Measurements from ENCODE around the gene SDR39U1. TPM values are rescaled to one million over a fixed set of nuclear protein-coding genes. Genes with fewer than 3 reads are reported as not detected.

The SDR39U1 gene
- total RNA-seq, 2 experiments from 2014 or later: 40.9 to 47.8 TPM

- CTCF ChIA-PET: interaction anchor here (1.0 to 2.2 kb wide), 7 partner anchors 10 to 62 kb away, joined by 3 to 9 read pairs (median 3); no protein-coding TSS in a partner anchor
- Mint-ChIP-seq H3K27ac (no peak overlapping the region), H3K9me3 (ENCODE audit: low read depth) (no peaks in the 10 kb centered on the region), H3K36me3 (ENCODE audit: low read depth) (no peaks in the 10 kb centered on the region), H3K4me1 (peaks cover 4% of the 10 kb centered on the region), H3K27me3 (peaks cover 9% of the 10 kb centered on the region), H3K4me3 (no peak overlapping the region)
- intact Hi-C loops (cut with DNase I, micrococcal nuclease): no loop called here
- DNase-seq (no peak), ATAC-seq (no peak)
- POLR2A ChIA-PET: no interaction called here
These were observed 46.7 kb downstream of the SDR39U1 start for GRCh38 chr14:24395609-24396582.

GRCh38 chr14:24394275-24394674 lies 48.3 kb downstream of the SDR39U1 start:
- CTCF ChIA-PET: interaction anchor here (0.6 to 1.2 kb wide), 2 partner anchors 34 to 37 kb away, joined by 3 read pairs; no protein-coding TSS in a partner anchor
- Mint-ChIP-seq H3K9me3 (ENCODE audit: low read depth) (no peaks in the 10 kb centered on the region), H3K36me3 (ENCODE audit: low read depth) (no peaks in the 10 kb centered on the region), H3K27ac (no peak overlapping the region), H3K4me1 (no peaks in the 10 kb centered on the region), H3K27me3 (peaks cover 7% of the 10 kb centered on the region), H3K4me3 (no peak overlapping the region)
- POLR2A ChIA-PET: no interaction called here
- intact Hi-C loops (cut with DNase I, micrococcal nuclease): no loop called here
- no peak for DNase-seq
- ATAC-seq: no peak

- Mint-ChIP-seq H3K27ac (no peak overlapping the region), H3K9me3 (ENCODE audit: low read depth) (no peaks in the 10 kb centered on the region), H3K4me3 (no peak overlapping the region), H3K27me3 (peaks cover 10% of the 10 kb centered on the region), H3K4me1 (no peaks in the 10 kb centered on the region), H3K36me3 (ENCODE audit: low read depth) (no peaks in the 10 kb centered on the region)
- ChIA-PET CTCF (no interaction called here), POLR2A (no interaction called here)
- intact Hi-C loops (cut with DNase I, micrococcal nuclease): no loop called here
- ATAC-seq: no peak
- no peak for DNase-seq
These were observed 50.1 kb downstream of the SDR39U1 start for GRCh38 chr14:24392325-24393091.

- DNase-seq: no peak
- Mint-ChIP-seq H3K27ac (no peak overlapping the region), H3K36me3 (ENCODE audit: low read depth) (no peaks in the 10 kb centered on the region), H3K4me1 (no peaks in the 10 kb centered on the region), H3K9me3 (ENCODE audit: low read depth) (no peaks in the 10 kb centered on the region), H3K4me3 (no peak overlapping the region), H3K27me3 (peaks cover 12% of the 10 kb centered on the region)
- no peak for ATAC-seq
- ChIA-PET CTCF (interaction anchor here (0.9 to 1.2 kb wide), 2 partner anchors 35 to 41 kb away, joined by 4 read pairs; no protein-coding TSS in a partner anchor), POLR2A (interaction anchor here (0.7 kb wide), 1 partner anchor 156 kb away, joined by 3 read pairs; no protein-coding TSS in a partner anchor)
- intact Hi-C loops (cut with DNase I, micrococcal nuclease): no loop called here
These were observed 51.7 kb downstream of the SDR39U1 start for GRCh38 chr14:24390701-24391468.

Other genes with a start within 250 kb of the SDR39U1 start
- gene TM9SF1, start 247.3 kb downstream of the SDR39U1 start, total RNA-seq: 10 to 100 TPM; 17.0 to 24.4 TPM
- under 1 TPM; 0.14 to 0.30 TPM for gene TSSK4, start 237.1 kb downstream of the SDR39U1 start, total RNA-seq
- gene CHMP4A, start 229.3 kb downstream of the SDR39U1 start, total RNA-seq: 10 to 100 TPM; 48.8 to 73.0 TPM
- gene MDP1, start 226.7 kb downstream of the SDR39U1 start, total RNA-seq: 10 to 100 TPM in 1 of 2 experiments, 1 to 10 TPM in 1; 4.5 to 11.7 TPM
- gene NEDD8, start 210.4 kb downstream of the SDR39U1 start, total RNA-seq: 100 to 1,000 TPM; 187 to 217 TPM
- gene GMPR2, start 209.8 kb downstream of the SDR39U1 start, total RNA-seq: 10 to 100 TPM; 56.7 to 59.6 TPM
- 100 to 1,000 TPM in 1 of 2 experiments, 10 to 100 TPM in 1; 87.4 to 108 TPM for gene TINF2, start 200.2 kb downstream of the SDR39U1 start, total RNA-seq
- gene TGM1, start 179.6 kb downstream of the SDR39U1 start, total RNA-seq: 1 to 10 TPM; 4.8 to 7.4 TPM
- gene RABGGTA, start 171.2 kb downstream of the SDR39U1 start, total RNA-seq: 10 to 100 TPM; 52.1 to 56.0 TPM
- gene DHRS1, start 143.0 kb downstream of the SDR39U1 start, total RNA-seq: 10 to 100 TPM; 11.7 to 14.6 TPM
- gene NOP9, start 142.9 kb downstream of the SDR39U1 start, total RNA-seq: 10 to 100 TPM; 24.4 to 32.5 TPM
- gene CIDEB, start 134.8 kb downstream of the SDR39U1 start, total RNA-seq: 10 to 100 TPM; 11.1 to 14.0 TPM
- 1 to 10 TPM; 7.5 to 9.5 TPM for gene LTB4R2, start 132.6 kb downstream of the SDR39U1 start, total RNA-seq
- gene LTB4R, start 131.3 kb downstream of the SDR39U1 start, total RNA-seq: 10 to 100 TPM; 10.1 to 14.2 TPM
- gene ADCY4, start 107.7 kb downstream of the SDR39U1 start, total RNA-seq: 1 to 10 TPM; 1.4 to 1.8 TPM
- gene RIPK3, start 102.8 kb downstream of the SDR39U1 start, total RNA-seq: 1 to 10 TPM; 8.9 to 9.4 TPM
- under 1 TPM; 0.11 to 0.30 TPM for gene NFATC4, start 74.6 kb downstream of the SDR39U1 start, total RNA-seq
- under 1 TPM; 0.07 to 0.16 TPM for gene NYNRIN, start 43.8 kb downstream of the SDR39U1 start, total RNA-seq
- 10 to 100 TPM; 11.6 to 12.2 TPM for gene CBLN3, start 13.1 kb downstream of the SDR39U1 start, total RNA-seq
- gene KHNYN, start 12.8 kb downstream of the SDR39U1 start, total RNA-seq: 10 to 100 TPM; 50.6 to 58.1 TPM
- under 1 TPM in 1 of 2 experiments, not detected in 1; 0.39 TPM for gene CMA1, start 65.5 kb upstream of the SDR39U1 start, total RNA-seq
- gene CTSG, start 133.5 kb upstream of the SDR39U1 start, total RNA-seq: under 1 TPM in 1 of 2 experiments, not detected in 1; 0.35 TPM
- gene GZMH, start 166.9 kb upstream of the SDR39U1 start, total RNA-seq: 10 to 100 TPM; 36.1 to 45.0 TPM
- gene GZMB, start 191.4 kb upstream of the SDR39U1 start, total RNA-seq: 1,000 to 10,000 TPM; 2,147 to 3,062 TPM